ENCODE results near the gene KCNJ10.

The KCNJ10 gene

GRCh38 chr1:159957824-159958268 is 112.1 kb downstream of the KCNJ10 start:
- Histone ChIP-seq H3K9me3 (ENCODE audit: insufficient read depth, low read depth, low read length) (no peaks in the 10 kb centered on the region), H3K27me3 (ENCODE audit: insufficient read depth, low read length) (peaks cover 3% of the 10 kb centered on the region; the same call in 1 of the 2 replicates), H3K4me1 (ENCODE audit: insufficient read depth, low read length) (no peaks in the 10 kb centered on the region), H3K36me3 (ENCODE audit: insufficient read depth, low read length) (no peaks in the 10 kb centered on the region), H3K4me3 (ENCODE audit: low read length) (no peak overlapping the region), H3K9ac (ENCODE audit: low read depth, low read length) (no peak overlapping the region), H3K27ac (ENCODE audit: low read depth, low read length) (no peak overlapping the region)
- WGBS = 78% methylated on average over 9 of the region's 9 CpGs

GRCh38 chr1:159955456-159955855 is 114.5 kb downstream of the KCNJ10 start:
- no peaks in the 10 kb centered on the region for H3K4me1 ChIP-seq (ENCODE audit: insufficient read depth, low read length)
- H3K9ac ChIP-seq (ENCODE audit: low read depth, low read length) = no peak overlapping the region
- WGBS = 89% methylated on average over 3 of the region's 3 CpGs
- no peak overlapping the region for H3K27ac ChIP-seq (ENCODE audit: low read depth, low read length)
- peaks cover 4% of the 10 kb centered on the region; the same call in 1 of the 2 replicates for H3K27me3 ChIP-seq (ENCODE audit: insufficient read depth, low read length)
- no peaks in the 10 kb centered on the region for H3K36me3 ChIP-seq (ENCODE audit: insufficient read depth, low read length)
- H3K9me3 ChIP-seq (ENCODE audit: insufficient read depth, low read depth, low read length) = no peaks in the 10 kb centered on the region
- no peak overlapping the region for H3K4me3 ChIP-seq (ENCODE audit: low read length)

DNA sequence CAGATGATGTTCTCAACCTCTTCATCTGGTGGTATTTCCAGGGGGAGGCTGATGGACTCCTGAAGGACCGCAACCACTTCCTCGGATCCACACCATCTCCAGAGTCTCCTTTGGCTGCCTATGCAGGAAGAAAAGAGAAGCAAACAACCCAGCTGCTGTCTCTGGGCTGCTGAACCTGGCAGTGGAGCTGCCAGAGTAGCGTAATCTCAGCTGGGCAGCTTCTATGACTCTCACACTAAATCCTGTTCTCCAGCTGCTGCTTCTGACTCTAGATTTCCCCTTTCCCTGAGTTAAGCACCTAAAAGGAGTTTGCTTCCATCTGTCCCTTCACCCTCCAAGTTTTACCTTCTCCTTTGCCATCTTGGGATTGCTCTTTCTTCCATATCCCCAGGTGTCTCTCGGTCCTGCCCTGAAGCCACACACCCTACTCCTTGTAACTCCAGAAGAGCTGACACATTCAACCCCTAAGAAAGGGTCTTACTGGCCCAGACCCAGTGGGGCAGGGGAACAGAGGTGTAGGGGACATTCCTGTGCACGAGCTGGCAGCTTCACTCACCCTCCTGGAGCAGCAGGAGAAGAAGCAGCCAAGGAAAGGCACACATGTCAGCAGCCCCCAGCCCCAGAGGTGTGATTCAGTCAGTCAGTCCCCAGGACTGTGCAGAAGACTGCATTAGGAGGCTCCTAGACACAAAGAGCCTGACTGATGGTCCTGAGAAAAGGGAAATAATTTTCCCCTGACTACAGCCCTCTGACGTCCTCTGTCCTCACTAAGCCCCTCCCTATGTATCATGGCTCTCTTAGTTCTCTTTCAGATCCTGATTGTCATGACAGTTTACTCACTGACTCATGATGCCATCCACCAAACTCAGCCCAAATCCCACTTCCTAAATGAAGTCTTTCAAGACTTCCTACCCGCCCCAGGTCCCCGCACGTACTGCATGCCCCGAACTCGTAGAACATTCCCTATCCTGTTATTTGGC is 116.1 kb downstream of the KCNJ10 start, which contains the start of gene SLAMF9:
TSS of gene SLAMF9 (minus strand) at position 702 of the 980 bp plus-strand sequence. CDS start at position 602, 100 bp downstream.
- Histone ChIP-seq H3K4me3 (ENCODE audit: low read length) (no peak within 1 kb of the TSS), H3K4me1 (ENCODE audit: insufficient read depth, low read length) (no peaks in the 10 kb centered on the region), H3K27me3 (ENCODE audit: insufficient read depth, low read length) (peaks cover 4% of the 10 kb centered on the region; the same call in 1 of the 2 replicates), H3K36me3 (ENCODE audit: insufficient read depth, low read length) (no peaks in the 10 kb centered on the region), H3K27ac (ENCODE audit: low read depth, low read length) (no peak within 1 kb of the TSS), H3K9ac (ENCODE audit: low read depth, low read length) (no peak within 1 kb of the TSS), H3K9me3 (ENCODE audit: insufficient read depth, low read depth, low read length) (no peaks in the 10 kb centered on the region)
- 82% methylated on average over 11 of the region's 11 CpGs for WGBS

DNA sequence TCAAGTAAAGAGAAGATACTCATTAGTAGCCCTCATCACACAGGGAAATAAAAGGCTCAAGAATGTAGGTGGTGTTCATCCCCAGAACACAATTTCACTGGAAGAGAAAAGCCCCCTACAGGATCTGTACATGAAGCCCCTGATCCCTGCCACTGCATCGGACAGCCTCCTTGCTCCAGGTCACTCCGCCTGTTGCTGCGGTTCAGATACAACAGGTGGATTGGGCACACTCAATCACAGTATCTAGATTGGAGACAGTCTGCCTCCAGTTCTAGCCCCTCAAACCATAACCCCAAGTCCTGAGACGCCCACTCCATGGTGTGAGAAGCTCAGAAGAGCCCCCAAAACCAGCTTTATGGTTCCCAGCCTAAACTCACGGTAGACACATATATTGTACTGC is 117.0 kb downstream of the KCNJ10 start:
- H3K4me1 ChIP-seq (ENCODE audit: insufficient read depth, low read length) = no peaks in the 10 kb centered on the region
- H3K27me3 ChIP-seq (ENCODE audit: insufficient read depth, low read length) = peaks cover 4% of the 10 kb centered on the region; the same call in 1 of the 2 replicates
- no peaks in the 10 kb centered on the region for H3K36me3 ChIP-seq (ENCODE audit: insufficient read depth, low read length)
- H3K9me3 ChIP-seq (ENCODE audit: insufficient read depth, low read depth, low read length) = no peaks in the 10 kb centered on the region
- 94% methylated on average over 5 of the region's 5 CpGs for WGBS
- H3K27ac ChIP-seq (ENCODE audit: low read depth, low read length) = no peak overlapping the region
- no peak overlapping the region for H3K9ac ChIP-seq (ENCODE audit: low read depth, low read length)
- H3K4me3 ChIP-seq (ENCODE audit: low read length) = no peak overlapping the region

GRCh38 chr1:159951551-159951950 is 118.4 kb downstream of the KCNJ10 start:
- Histone ChIP-seq H3K36me3 (ENCODE audit: insufficient read depth, low read length) (no peaks in the 10 kb centered on the region), H3K9me3 (ENCODE audit: insufficient read depth, low read depth, low read length) (no peaks in the 10 kb centered on the region), H3K4me3 (ENCODE audit: low read length) (no peak overlapping the region), H3K27ac (ENCODE audit: low read depth, low read length) (no peak overlapping the region), H3K9ac (ENCODE audit: low read depth, low read length) (no peak overlapping the region), H3K27me3 (ENCODE audit: insufficient read depth, low read length) (peaks cover 4% of the 10 kb centered on the region; the same call in 1 of the 2 replicates), H3K4me1 (ENCODE audit: insufficient read depth, low read length) (0 out of 2 replicates have a peak, but pooled peaks cover 4% of the 10 kb centered on the region)
- WGBS = 92% methylated on average over 1 of the region's 1 CpG

- Histone ChIP-seq H3K27me3 (ENCODE audit: insufficient read depth, low read length) (peaks cover 4% of the 10 kb centered on the region; the same call in 1 of the 2 replicates), H3K9ac (ENCODE audit: low read depth, low read length) (no peak overlapping the region), H3K4me3 (ENCODE audit: low read length) (no peak overlapping the region), H3K4me1 (ENCODE audit: insufficient read depth, low read length) (peaks cover 9% of the 10 kb centered on the region; the same call in 1 of the 2 replicates), H3K9me3 (ENCODE audit: insufficient read depth, low read depth, low read length) (no peaks in the 10 kb centered on the region), H3K36me3 (ENCODE audit: insufficient read depth, low read length) (no peaks in the 10 kb centered on the region), H3K27ac (ENCODE audit: low read depth, low read length) (no peak overlapping the region)
- WGBS = 62% methylated on average over 2 of the region's 2 CpGs
Observed at GRCh38 chr1:159951016-159951415, 118.9 kb downstream of the KCNJ10 start.

- H3K9ac ChIP-seq (ENCODE audit: low read depth, low read length) = no peak overlapping the region
- H3K27me3 ChIP-seq (ENCODE audit: insufficient read depth, low read length) = peaks cover 4% of the 10 kb centered on the region; the same call in 1 of the 2 replicates
- H3K36me3 ChIP-seq (ENCODE audit: insufficient read depth, low read length) = no peaks in the 10 kb centered on the region
- H3K4me3 ChIP-seq (ENCODE audit: low read length) = no peak overlapping the region
- no peaks in the 10 kb centered on the region for H3K9me3 ChIP-seq (ENCODE audit: insufficient read depth, low read depth, low read length)
- no peak overlapping the region for H3K27ac ChIP-seq (ENCODE audit: low read depth, low read length)
- 88% methylated on average over 4 of the region's 4 CpGs for WGBS
- H3K4me1 ChIP-seq (ENCODE audit: insufficient read depth, low read length) = peaks cover 9% of the 10 kb centered on the region; the same call in 1 of the 2 replicates
Observed at GRCh38 chr1:159949981-159950381, 120.0 kb downstream of the KCNJ10 start.

DNA sequence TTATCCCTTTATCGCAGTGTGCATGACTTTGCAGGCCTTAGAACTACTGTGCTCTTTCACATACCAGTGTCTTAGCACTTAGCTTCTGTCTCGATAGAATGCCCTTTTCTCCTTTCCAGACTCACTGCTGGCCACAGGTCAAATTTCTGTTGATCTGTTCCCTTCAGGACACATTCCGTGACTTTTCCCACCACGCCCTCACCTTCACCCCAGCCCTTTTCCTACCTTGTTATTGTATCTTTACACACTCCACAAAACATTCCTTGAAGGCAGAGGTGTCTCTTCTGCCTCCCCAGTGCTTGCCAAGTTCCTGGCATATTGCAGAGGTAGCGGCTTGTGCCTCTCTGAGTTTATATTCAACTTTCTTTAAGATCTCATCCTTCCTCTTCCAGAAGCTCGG is 120.8 kb downstream of the KCNJ10 start:
- Histone ChIP-seq H3K27me3 (ENCODE audit: insufficient read depth, low read length) (peaks cover 4% of the 10 kb centered on the region; the same call in 1 of the 2 replicates), H3K9me3 (ENCODE audit: insufficient read depth, low read depth, low read length) (no peaks in the 10 kb centered on the region), H3K27ac (ENCODE audit: low read depth, low read length) (no peak overlapping the region), H3K4me1 (ENCODE audit: insufficient read depth, low read length) (peaks cover 17% of the 10 kb centered on the region; the same call in 1 of the 2 replicates), H3K36me3 (ENCODE audit: insufficient read depth, low read length) (no peaks in the 10 kb centered on the region), H3K4me3 (ENCODE audit: low read length) (no peak overlapping the region), H3K9ac (ENCODE audit: low read depth, low read length) (no peak overlapping the region)
- 88% methylated on average over 6 of the region's 6 CpGs for WGBS

Measured in HUES64 (cell line).